OCI-LY3 (cell line): ENCODE data around the gene SH2B3.

Experiments
- EZH2phosphoT487 ChIP-seq: fragments of 200-600 bp; shearing (Covaris generic); IDR thresholded peaks from 2 replicates; pipeline ENCODE4 v1.6.1; 2018; ENCODE audit warnings: antibody characterized with exemption, mixed run types, low read depth
- TF ChIP-seq, protein P1 (sequence below): fragments of 200-600, 300-600 bp; sonication (generic); IDR thresholded peaks from 2 replicates; pipeline ENCODE4 v1.5.1; 2014; ENCODE audit warnings: antibody characterized with exemption, low read length, low read depth

DNA sequence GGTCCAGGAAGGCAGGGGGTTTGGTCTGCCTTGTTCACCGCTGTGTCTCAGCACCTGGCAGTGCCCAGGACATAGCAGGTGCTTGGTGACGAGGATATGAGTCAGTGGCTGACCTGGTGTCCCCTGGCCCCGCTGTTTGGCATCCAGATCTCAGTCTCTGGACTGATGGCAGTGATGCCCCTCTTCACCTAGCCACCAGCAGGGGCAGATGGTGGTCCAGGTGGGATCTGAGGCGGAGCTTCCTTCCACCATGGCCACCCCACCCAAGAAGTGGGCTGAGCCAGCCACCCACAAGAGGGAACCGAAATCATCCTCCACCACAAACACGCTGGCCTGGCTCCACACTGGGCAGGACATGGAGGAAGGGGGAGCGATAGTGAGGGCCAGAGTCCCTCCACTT lies 16.1 kb upstream of the SH2B3 start:
- TF ChIP-seq, protein P1, sequence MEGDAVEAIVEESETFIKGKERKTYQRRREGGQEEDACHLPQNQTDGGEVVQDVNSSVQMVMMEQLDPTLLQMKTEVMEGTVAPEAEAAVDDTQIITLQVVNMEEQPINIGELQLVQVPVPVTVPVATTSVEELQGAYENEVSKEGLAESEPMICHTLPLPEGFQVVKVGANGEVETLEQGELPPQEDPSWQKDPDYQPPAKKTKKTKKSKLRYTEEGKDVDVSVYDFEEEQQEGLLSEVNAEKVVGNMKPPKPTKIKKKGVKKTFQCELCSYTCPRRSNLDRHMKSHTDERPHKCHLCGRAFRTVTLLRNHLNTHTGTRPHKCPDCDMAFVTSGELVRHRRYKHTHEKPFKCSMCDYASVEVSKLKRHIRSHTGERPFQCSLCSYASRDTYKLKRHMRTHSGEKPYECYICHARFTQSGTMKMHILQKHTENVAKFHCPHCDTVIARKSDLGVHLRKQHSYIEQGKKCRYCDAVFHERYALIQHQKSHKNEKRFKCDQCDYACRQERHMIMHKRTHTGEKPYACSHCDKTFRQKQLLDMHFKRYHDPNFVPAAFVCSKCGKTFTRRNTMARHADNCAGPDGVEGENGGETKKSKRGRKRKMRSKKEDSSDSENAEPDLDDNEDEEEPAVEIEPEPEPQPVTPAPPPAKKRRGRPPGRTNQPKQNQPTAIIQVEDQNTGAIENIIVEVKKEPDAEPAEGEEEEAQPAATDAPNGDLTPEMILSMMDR, result no peak
- TF ChIP-seq EZH2phosphoT487, result no peak
